HG03439 (cell line): ENCODE measurements around the gene TXNDC11.
A peak's percentile ranks its signal among the peaks of the same experiment; 100 is the strongest.
"Not testable (repeated sequence)": the region's sequence is repeated elsewhere in the genome, so short reads cannot be mapped to it uniquely, and the experiment has no call there.

Experiments
- ATAC-seq: cut with Tn5 transposase; IDR thresholded peaks from one replicate; pipeline ENCODE4 v1.9.1; 2021; ENCODE audit warnings: mild to moderate bottlenecking, moderate library complexity; ENCODE audit not compliant: unreplicated experiment

Gene TXNDC11

GRCh38 chr16:11742536-11743307, at the start of gene TXNDC11:
Gene TXNDC11 (minus strand): TSS chr16:11742857. CDS start chr16:11742730, 127 bp downstream.
- peak; percentile 90 for ATAC-seq

GRCh38 chr16:11791144-11791828, 48.6 kb upstream of the TXNDC11 start:
- ATAC-seq: no peak

- no peak for ATAC-seq
Observed at GRCh38 chr16:11788914-11789313, 46.3 kb upstream of the TXNDC11 start.

- ATAC-seq: not testable (repeated sequence)
Observed at GRCh38 chr16:11784980-11785599, 42.4 kb upstream of the TXNDC11 start.

GRCh38 chr16:11784381-11784780, 41.7 kb upstream of the TXNDC11 start:
- ATAC-seq: not testable (repeated sequence)

- no peak for ATAC-seq
Observed at GRCh38 chr16:11784038-11784369, 41.3 kb upstream of the TXNDC11 start.

GRCh38 chr16:11783319-11784037, 40.8 kb upstream of the TXNDC11 start:
- peak; percentile 56 for ATAC-seq

GRCh38 chr16:11781773-11782172, 39.1 kb upstream of the TXNDC11 start:
- no peak for ATAC-seq

GRCh38 chr16:11780991-11781680, 38.5 kb upstream of the TXNDC11 start:
- no peak for ATAC-seq

GRCh38 chr16:11779074-11779473, 36.4 kb upstream of the TXNDC11 start:
- ATAC-seq: no peak

- ATAC-seq: no peak
Observed at GRCh38 chr16:11774065-11774626, 31.5 kb upstream of the TXNDC11 start.

- peak; percentile 47 for ATAC-seq
Observed at GRCh38 chr16:11768849-11769248, 26.2 kb upstream of the TXNDC11 start.

GRCh38 chr16:11762431-11762830, 19.8 kb upstream of the TXNDC11 start:
- ATAC-seq: no peak

- ATAC-seq: no peak
Observed at GRCh38 chr16:11759997-11760396, 17.3 kb upstream of the TXNDC11 start.

GRCh38 chr16:11759163-11759834, 16.6 kb upstream of the TXNDC11 start:
- ATAC-seq: no peak

GRCh38 chr16:11757671-11758545, 15.3 kb upstream of the TXNDC11 start:
- no peak for ATAC-seq

GRCh38 chr16:11756248-11756647, 13.6 kb upstream of the TXNDC11 start:
- no peak for ATAC-seq

GRCh38 chr16:11755022-11755760, 12.5 kb upstream of the TXNDC11 start:
- ATAC-seq: no peak
